ENCODE data around the gene ODC1. TPM values are rescaled to one million over a fixed set of nuclear protein-coding genes. Genes with fewer than 3 reads are reported as not detected.

ODC1 gene
- total RNA-seq, 1 donor from 2014 or later, result 119 TPM

DNA sequence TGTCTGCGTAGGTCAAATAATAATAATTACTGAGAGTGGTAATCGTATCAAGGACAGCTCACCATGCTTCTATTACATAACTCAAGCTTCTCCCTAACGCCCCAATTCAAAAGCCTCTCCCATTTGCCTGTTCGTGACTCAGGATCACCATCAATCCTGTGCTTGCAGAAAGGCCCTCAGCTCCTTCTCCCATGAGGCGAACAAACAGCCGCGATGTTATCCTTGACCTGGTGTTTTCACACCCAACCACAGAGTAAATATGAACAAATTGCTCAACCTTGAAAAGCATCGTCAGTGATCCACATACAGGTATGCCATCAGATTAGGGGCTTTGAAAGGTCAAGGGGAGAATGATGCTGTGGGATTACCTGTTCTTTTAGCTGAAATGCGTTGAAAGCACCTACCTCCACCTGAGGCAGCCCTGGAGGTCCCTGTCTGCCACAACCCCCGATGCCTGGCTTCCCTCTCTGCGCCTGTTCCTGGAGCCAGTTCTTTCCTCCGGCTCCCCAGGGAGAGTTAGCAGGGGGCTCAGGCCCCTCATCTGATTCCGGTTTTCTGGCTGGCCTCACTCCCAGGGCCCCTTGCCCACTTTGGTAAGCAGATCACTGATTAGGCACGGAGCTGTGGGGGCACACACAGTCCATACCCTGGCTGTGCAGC lies 39.1 kb upstream of the ODC1 start:
- H3K4me1 Mint-ChIP-seq (ENCODE audit: low read depth, unreplicated experiment), result peaks cover 6% of the 10 kb centered on the region
- H3K9me3 ChIP-seq (ENCODE audit: insufficient read depth, low read depth, low read length), result no peaks in the 10 kb centered on the region
- H3K27me3 ChIP-seq (ENCODE audit: insufficient read depth, low read length), result peaks cover 15% of the 10 kb centered on the region
- peaks cover 3% of the 10 kb centered on the region for H3K36me3 Mint-ChIP-seq (ENCODE audit: low read depth, unreplicated experiment)
- DNase-seq (ENCODE audit: low read depth) (no peak), FAIRE-seq (no peak)
- peaks cover 8% of the 10 kb centered on the region for H3K9me3 Mint-ChIP-seq (ENCODE audit: unreplicated experiment)
- H3K4me3 ChIP-seq (ENCODE audit: insufficient read depth, low read depth, low read length), result no peak overlapping the region
- no peak overlapping the region for H3K27ac ChIP-seq (ENCODE audit: low read depth, low read length)
- no peak overlapping the region for H3K4me2 ChIP-seq (ENCODE audit: low read length)
- H3K4me1 ChIP-seq (ENCODE audit: insufficient read depth, low read length), result no peaks in the 10 kb centered on the region
- H3K36me3 ChIP-seq (ENCODE audit: insufficient read depth, low read length), result no peaks in the 10 kb centered on the region
- peaks cover 24% of the 10 kb centered on the region for H3K27me3 Mint-ChIP-seq (ENCODE audit: low read depth, unreplicated experiment)
- TF ChIP-seq, protein P1, sequence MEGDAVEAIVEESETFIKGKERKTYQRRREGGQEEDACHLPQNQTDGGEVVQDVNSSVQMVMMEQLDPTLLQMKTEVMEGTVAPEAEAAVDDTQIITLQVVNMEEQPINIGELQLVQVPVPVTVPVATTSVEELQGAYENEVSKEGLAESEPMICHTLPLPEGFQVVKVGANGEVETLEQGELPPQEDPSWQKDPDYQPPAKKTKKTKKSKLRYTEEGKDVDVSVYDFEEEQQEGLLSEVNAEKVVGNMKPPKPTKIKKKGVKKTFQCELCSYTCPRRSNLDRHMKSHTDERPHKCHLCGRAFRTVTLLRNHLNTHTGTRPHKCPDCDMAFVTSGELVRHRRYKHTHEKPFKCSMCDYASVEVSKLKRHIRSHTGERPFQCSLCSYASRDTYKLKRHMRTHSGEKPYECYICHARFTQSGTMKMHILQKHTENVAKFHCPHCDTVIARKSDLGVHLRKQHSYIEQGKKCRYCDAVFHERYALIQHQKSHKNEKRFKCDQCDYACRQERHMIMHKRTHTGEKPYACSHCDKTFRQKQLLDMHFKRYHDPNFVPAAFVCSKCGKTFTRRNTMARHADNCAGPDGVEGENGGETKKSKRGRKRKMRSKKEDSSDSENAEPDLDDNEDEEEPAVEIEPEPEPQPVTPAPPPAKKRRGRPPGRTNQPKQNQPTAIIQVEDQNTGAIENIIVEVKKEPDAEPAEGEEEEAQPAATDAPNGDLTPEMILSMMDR (IDR thresholded peaks at IDR 0.05; ENCODE audit: insufficient read depth, low read depth, low read length), result no peak
- no peak for TF ChIP-seq EZH2 (IDR thresholded peaks at IDR 0.05; ENCODE audit: insufficient read depth, low read length)
- H2AFZ ChIP-seq (ENCODE audit: low read depth, low read length), result no peak overlapping the region
- H3K9ac ChIP-seq (ENCODE audit: low read length), result no peak overlapping the region
- no peaks in the 10 kb centered on the region for H3K79me2 ChIP-seq (ENCODE audit: insufficient read depth, low read length)
- no peak overlapping the region for H3K27ac Mint-ChIP-seq (ENCODE audit: unreplicated experiment)
- H4K20me1 ChIP-seq (ENCODE audit: insufficient read depth, low read length), result no peaks in the 10 kb centered on the region
- no peak overlapping the region for H3K4me3 Mint-ChIP-seq (ENCODE audit: unreplicated experiment)

DNA sequence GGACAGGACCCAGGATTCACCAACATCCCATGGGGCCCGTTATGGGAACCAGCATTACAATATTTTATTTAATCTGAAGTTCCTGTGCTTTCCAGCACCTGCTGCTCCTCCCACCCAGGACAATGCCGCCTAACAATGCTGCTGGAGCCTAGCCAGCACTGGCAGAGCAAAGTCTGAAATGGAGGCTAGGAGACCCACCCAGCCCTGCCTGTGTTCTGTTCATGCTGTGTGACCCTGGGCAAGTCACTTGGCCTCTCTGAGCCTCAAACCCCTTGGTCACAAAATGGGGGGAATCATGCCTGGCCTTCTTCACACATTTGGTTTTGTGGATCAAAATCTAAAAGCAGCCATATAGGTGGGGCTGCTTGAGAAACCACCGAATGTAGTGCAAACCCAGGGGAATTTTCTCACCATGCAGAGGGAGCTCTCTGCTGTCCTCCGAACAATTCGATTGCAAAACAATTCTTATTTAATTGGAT lies 38.5 kb upstream of the ODC1 start:
- Histone ChIP-seq H3K9me3 (ENCODE audit: insufficient read depth, low read depth, low read length) (no peaks in the 10 kb centered on the region), H4K20me1 (ENCODE audit: insufficient read depth, low read length) (no peaks in the 10 kb centered on the region), H2AFZ (ENCODE audit: low read depth, low read length) (no peak overlapping the region), H3K27ac (ENCODE audit: low read depth, low read length) (no peak overlapping the region), H3K4me1 (ENCODE audit: insufficient read depth, low read length) (no peaks in the 10 kb centered on the region), H3K79me2 (ENCODE audit: insufficient read depth, low read length) (no peaks in the 10 kb centered on the region), H3K27me3 (ENCODE audit: insufficient read depth, low read length) (peaks cover 19% of the 10 kb centered on the region), H3K4me2 (ENCODE audit: low read length) (no peak overlapping the region), H3K4me3 (ENCODE audit: insufficient read depth, low read depth, low read length) (no peak overlapping the region), H3K36me3 (ENCODE audit: insufficient read depth, low read length) (no peaks in the 10 kb centered on the region), H3K9ac (ENCODE audit: low read length) (no peak overlapping the region)
- no peak overlapping the region for H3K4me3 Mint-ChIP-seq (ENCODE audit: unreplicated experiment)
- DNase-seq (ENCODE audit: low read depth), result no peak
- FAIRE-seq, result no peak
- H3K9me3 Mint-ChIP-seq (ENCODE audit: unreplicated experiment), result peaks cover 8% of the 10 kb centered on the region
- H3K27ac Mint-ChIP-seq (ENCODE audit: unreplicated experiment), result no peak overlapping the region
- H3K36me3 Mint-ChIP-seq (ENCODE audit: low read depth, unreplicated experiment), result peaks cover 3% of the 10 kb centered on the region
- TF ChIP-seq EZH2 (IDR thresholded peaks at IDR 0.05; ENCODE audit: insufficient read depth, low read length), result no peak
- TF ChIP-seq, protein P1 (IDR thresholded peaks at IDR 0.05; ENCODE audit: insufficient read depth, low read depth, low read length), result no peak
- peaks cover 30% of the 10 kb centered on the region for H3K27me3 Mint-ChIP-seq (ENCODE audit: low read depth, unreplicated experiment)
- peaks cover 6% of the 10 kb centered on the region for H3K4me1 Mint-ChIP-seq (ENCODE audit: low read depth, unreplicated experiment)

DNA sequence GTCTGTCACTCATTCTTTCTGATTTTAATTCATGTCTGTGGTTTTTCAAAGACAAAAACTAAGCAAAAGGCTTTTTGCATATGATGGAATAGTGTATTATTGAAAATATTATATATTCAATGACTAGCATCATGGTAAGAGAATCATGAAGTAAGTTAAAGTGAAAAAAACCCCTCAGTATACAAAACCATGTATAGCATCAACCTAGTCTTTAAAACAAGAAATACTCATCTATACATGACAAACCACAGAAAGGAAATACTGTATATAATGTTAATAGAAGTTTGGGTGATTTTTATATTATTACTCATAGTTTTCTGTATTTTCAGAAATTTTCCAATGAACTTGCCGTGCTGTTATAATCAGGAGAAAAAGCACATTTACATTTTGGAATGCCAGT lies 38.0 kb upstream of the ODC1 start:
- H3K4me1 Mint-ChIP-seq (ENCODE audit: low read depth, unreplicated experiment), result peaks cover 6% of the 10 kb centered on the region
- H3K79me2 ChIP-seq (ENCODE audit: insufficient read depth, low read length), result no peaks in the 10 kb centered on the region
- no peak overlapping the region for H3K27ac Mint-ChIP-seq (ENCODE audit: unreplicated experiment)
- FAIRE-seq, result no peak
- H3K4me3 Mint-ChIP-seq (ENCODE audit: unreplicated experiment), result no peak overlapping the region
- H2AFZ ChIP-seq (ENCODE audit: low read depth, low read length), result no peak overlapping the region
- no peak overlapping the region for H3K27ac ChIP-seq (ENCODE audit: low read depth, low read length)
- H3K4me1 ChIP-seq (ENCODE audit: insufficient read depth, low read length), result no peaks in the 10 kb centered on the region
- no peak overlapping the region for H3K4me2 ChIP-seq (ENCODE audit: low read length)
- H3K9me3 ChIP-seq (ENCODE audit: insufficient read depth, low read depth, low read length), result no peaks in the 10 kb centered on the region
- H3K9ac ChIP-seq (ENCODE audit: low read length), result no peak overlapping the region
- H3K4me3 ChIP-seq (ENCODE audit: insufficient read depth, low read depth, low read length), result no peak overlapping the region
- peaks cover 19% of the 10 kb centered on the region for H3K27me3 ChIP-seq (ENCODE audit: insufficient read depth, low read length)
- H3K9me3 Mint-ChIP-seq (ENCODE audit: unreplicated experiment), result peaks cover 3% of the 10 kb centered on the region
- no peak for DNase-seq (ENCODE audit: low read depth)
- H3K36me3 Mint-ChIP-seq (ENCODE audit: low read depth, unreplicated experiment), result peaks cover 3% of the 10 kb centered on the region
- TF ChIP-seq EZH2 (IDR thresholded peaks at IDR 0.05; ENCODE audit: insufficient read depth, low read length), result no peak
- TF ChIP-seq, protein P1 (IDR thresholded peaks at IDR 0.05; ENCODE audit: insufficient read depth, low read depth, low read length), result no peak
- H3K36me3 ChIP-seq (ENCODE audit: insufficient read depth, low read length), result no peaks in the 10 kb centered on the region
- H4K20me1 ChIP-seq (ENCODE audit: insufficient read depth, low read length), result no peaks in the 10 kb centered on the region
- H3K27me3 Mint-ChIP-seq (ENCODE audit: low read depth, unreplicated experiment), result peaks cover 34% of the 10 kb centered on the region

Data from astrocyte (in vitro differentiated cells and primary cell).